Measurements from ENCODE around the gene RNASEH2B.
A peak's percentile ranks its signal among the peaks of the same experiment; 100 is the strongest.

RNASEH2B gene

DNA sequence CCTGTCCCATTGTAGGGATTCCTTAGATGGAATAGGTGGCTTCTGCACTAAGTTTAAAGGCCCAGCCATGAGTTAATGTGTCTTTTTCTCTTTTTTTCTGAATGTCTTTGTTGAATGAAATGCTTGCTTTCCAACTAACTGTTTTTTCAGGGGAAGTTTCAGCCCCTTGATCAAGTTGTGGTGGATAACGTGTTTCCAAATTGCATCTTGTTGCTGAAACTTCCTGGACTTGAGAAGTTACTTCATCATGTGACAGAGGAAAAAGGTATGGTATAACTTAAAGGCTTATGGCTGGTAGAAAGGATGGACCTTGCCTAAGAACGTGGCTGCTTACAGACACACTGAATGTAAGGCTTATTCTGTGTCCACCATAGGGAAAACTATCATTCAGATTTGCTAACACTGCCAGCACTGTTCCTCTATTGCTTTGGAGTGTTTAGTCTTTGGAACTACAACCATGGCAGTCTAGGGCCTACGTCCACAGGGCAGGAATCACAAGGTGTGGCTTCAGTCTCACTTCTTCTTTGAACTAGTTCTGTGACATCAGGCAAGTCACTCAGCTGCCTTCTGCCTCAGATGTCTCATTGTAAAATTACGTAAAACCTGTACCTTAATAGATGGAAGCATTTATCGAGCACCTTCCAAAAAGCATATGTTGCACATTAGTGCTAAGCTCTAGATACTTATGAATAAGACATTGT lies 25.3 kb downstream of the RNASEH2B start:
- no peak overlapping the region for H3K4me3 ChIP-seq (ENCODE audit: low read depth, low read length)

DNA sequence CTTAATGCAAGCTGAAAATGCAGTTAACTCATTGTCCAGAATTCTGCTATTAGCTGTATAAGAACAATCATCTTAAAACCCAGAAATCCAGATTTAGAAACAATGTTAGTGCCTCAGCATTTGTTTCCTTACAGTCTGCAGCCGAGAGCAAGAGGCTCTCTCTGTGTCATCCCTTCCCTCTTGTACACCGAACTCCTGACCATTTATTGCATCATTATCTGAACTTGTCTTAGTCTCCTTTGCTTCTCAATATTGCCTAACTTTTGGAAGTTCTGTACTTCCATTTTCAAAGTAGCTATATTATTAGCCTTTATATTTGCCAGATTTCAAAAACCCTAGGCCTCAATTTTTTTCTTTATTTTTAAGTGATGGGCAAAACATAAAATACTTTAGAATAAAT lies 27.1 kb downstream of the RNASEH2B start:
- no peak overlapping the region for H3K4me3 ChIP-seq (ENCODE audit: low read depth, low read length)

DNA sequence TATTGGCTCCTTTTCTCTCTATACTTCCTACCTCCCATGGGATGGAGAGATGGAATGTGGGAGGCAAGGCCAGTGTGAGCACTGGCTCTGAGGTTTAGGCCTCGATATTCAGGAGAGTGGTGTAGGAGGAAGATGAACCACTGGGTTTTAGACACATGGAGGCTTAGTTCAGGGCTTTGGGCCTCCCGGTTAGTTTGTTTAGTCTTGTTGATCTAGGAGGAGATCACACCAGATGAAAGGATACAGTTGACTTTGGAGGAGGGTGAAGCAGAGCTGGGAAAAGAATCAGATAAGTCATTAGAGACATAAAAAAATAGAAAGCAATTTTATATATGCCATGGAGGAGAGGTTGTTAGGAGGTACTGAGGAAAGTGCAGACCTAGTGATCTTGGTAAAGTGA lies 30.9 kb downstream of the RNASEH2B start:
- no peak overlapping the region for H3K4me3 ChIP-seq (ENCODE audit: low read depth, low read length)

DNA sequence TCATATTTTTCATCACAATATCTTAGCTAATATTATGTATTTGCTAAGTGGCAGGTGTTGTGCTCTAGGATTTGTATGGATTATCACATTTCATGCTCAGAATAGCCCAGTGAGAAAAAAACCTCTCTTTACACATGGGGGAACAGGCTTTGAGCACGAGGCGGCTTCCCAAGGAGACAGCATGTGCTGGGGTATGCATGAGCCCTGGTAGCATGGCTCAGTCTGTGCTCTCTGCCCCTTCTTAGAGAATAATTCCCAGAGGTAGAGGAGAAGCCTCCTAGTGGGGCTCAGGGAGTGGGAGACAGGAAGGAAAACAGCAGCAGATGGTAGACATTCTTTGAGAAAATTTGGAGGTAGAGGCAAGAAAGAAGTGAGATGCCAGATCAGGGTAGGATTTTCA lies 31.6 kb downstream of the RNASEH2B start:
- no peak overlapping the region for H3K4me3 ChIP-seq (ENCODE audit: low read depth, low read length)

DNA sequence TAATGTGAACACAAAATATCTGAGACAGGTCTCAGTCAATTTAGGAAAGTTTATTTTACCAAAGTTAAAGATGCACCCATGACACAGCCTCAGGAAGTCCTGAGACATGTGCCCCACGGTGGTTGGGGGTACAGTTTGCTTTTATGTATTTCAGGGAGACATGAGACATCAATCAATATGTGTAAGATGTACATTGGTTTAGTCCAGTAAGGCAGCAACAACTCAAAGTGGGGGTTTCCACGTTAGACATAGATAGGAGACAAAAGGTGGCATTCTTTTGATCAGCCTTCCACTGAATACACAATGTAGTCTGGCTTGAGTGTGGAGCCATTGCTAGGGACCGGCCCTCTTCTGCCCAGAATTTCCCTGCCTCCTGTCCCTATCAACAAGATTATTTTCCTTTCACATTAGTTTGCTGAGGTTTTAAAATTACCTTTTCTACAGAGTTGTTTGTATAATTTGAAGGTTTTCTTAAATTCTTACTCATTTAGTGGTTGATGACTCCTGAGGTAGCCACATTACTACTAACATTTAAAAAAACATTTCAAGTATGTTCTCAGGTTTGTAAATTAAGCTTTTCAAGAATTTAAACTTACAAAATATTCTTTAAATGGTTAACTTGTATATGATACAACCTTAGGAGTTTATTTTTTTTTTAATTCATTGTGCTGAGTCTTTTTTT lies 33.2 kb downstream of the RNASEH2B start:
- H3K4me3 ChIP-seq (ENCODE audit: low read depth, low read length), result no peak overlapping the region

DNA sequence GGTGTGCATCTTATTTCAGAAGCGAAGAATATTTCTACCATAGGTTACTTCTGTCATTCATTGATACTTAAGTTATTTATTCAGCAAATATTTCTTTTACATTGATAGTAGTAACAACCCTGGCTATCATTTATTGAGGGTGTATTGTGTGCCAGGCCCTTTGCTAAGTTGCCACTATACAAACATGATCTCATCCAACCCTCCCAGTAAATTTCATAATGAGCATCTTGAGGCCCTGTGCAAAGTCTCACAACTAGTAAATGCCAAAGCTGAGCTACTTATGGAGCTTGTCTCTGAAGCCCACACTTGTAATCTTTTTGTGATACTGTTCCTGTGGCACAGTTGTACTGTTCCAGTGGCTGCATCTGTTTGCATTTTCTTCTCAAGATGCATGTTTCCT lies 36.1 kb downstream of the RNASEH2B start:
- no peak overlapping the region for H3K4me3 ChIP-seq (ENCODE audit: low read depth, low read length)

DNA sequence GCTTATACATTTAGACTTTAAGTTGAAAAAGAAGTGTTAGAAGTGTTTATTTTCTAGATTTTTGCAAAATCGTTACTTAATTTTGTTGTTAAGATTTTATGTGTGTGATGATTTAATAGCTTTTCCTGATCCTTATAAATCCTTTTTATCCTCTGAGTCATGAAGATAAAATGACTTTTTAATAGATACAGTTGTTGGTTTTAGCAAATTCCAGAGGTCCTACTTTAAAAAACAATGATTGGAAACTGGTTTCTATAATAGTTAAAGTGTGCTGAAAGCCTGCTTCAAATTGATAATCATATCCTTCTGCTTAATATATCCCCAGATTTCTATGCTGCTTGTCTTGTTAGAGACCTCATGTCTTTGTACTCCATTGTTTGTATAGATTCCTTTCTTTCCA lies 39.0 kb downstream of the RNASEH2B start:
- H3K4me3 ChIP-seq (ENCODE audit: low read depth, low read length), result no peak overlapping the region

DNA sequence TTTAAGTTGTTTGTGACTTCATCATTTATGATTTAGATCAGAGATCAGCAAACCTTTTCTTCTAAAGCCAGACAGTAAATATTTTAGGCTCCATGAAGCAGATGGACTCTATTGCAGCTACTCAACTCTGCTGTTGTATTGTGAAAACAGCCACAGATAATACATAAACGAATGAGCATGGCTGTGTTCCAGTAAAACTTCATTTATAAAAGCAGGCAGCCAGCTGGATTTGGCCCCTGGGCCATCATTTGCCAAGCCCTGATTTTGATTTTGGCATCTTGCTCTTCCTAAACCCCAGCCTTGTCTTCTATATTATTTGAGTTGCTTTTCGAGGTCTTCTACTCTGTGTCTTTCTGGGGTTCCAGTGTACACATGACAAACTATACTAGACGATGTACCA lies 41.3 kb downstream of the RNASEH2B start:
- no peak overlapping the region for H3K4me3 ChIP-seq (ENCODE audit: low read depth, low read length)

DNA sequence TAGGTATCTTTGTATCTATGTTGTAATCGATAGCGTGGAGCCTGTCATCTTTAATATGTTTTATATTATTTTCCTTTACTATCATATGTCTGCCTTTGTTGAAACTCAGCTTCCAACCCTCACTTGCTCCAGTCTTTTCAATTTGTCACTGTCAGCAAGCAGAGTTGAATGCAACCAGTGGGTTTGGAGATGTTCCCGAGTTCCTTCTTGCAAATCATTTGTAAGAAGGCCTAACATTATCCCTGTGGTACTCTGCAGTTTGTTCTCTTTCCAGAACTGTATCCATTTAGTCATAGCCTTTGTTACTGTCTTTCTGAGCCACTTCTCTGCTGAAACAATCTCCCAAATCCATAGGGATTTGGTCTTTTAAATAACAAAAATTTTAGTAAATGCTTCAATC lies 41.8 kb downstream of the RNASEH2B start:
- no peak overlapping the region for H3K4me3 ChIP-seq (ENCODE audit: low read depth, low read length)

DNA sequence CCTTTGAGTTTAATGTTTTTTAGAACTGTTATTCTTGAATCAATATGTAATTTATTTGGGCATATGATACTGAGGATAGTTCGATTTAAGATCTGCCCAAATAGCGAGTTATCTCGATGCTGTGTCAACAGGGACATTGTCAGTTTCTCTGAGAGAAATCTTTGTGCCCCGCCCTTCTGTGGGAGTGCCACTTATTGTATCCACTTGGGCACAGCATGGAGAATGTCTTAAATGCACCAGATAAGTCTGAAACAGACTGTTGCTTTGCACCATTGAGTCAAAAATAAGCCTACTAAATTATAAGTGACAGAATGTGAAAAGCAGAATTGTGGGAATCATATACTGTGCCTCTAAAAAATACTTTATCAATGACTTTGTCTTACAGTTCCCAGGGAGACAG lies 45.6 kb downstream of the RNASEH2B start:
- no peak overlapping the region for H3K4me3 ChIP-seq (ENCODE audit: low read depth, low read length)

DNA sequence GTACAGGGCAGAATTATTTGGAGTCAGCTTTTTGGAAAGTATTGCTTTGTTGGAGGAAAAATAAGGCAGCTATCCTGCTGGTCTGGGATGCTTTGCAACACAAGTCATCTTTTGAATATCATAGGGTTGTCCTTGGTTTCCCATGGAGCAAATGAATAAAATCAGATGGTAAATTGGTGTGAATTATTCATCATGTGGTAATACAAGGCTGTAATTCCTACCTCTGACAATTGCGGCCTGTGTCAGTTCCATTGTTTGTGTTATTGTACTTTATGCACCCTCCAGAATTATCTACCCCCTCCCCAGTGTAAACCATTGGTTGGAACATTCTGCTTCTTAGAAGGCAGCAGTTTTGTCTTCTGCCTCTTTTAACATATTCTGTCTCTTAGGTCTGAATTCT lies 46.2 kb downstream of the RNASEH2B start:
- no peak overlapping the region for H3K4me3 ChIP-seq (ENCODE audit: low read depth, low read length)

DNA sequence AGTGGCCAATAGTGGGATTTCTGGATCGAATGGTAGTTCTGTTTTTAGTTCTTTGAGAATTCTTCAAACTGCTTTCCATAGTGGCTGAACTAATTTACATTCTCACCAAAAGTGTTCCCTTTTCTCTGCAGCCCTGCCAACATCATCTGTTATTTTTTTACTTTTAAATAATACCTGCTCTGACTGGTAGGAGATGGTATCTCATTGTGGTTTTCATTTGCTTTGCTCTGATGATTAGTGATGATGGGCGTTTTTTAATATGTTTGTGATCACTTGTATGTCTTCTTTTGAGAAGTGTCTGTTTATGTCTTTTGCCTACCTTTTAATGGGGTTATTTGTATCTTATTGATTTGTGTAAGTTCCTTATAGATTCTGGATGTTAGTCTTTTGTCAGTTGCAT lies 48.0 kb downstream of the RNASEH2B start:
- no peak overlapping the region for H3K4me3 ChIP-seq (ENCODE audit: low read depth, low read length)

DNA sequence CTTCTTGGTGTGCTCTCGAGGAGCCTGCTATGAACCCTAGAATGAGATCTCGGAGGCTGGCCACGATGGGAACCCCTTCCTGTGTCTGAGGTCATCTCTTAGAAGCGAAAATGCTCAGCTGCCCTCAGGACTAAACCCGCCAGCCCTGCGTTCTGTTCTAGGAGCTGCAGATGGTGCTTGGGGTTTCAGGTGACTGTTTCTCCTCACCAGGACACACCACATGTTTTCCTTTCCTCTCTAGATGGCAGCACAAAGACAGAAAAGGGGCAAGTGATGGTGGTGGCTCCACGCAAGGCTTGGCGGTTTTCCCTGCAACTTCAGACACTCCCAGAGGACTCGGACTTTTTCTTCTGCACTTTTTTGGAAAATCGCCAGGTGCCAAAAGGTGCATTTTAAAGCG lies 60.1 kb downstream of the RNASEH2B start:
- H3K4me3 ChIP-seq (ENCODE audit: low read depth, low read length), result no peak overlapping the region

DNA sequence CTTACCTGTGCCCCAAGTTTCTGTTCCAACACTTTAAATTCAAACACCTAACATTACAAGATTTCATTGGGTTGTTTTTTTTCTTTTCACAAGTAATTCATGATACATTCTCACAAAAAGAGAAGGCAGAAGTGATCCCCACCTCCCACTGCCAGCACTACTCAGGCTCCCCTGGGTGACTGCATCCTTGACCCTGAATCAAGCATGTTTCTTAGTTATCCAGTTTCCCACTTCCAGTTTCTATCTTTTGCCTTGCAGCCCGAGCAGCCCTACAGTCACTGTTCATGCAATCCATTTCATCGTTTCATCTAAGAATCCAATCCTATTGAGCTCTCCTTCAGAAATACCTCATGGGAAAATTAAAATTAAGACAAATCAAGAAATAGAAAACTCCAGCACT lies 61.4 kb downstream of the RNASEH2B start:
- no peak overlapping the region for H3K4me3 ChIP-seq (ENCODE audit: low read depth, low read length)

DNA sequence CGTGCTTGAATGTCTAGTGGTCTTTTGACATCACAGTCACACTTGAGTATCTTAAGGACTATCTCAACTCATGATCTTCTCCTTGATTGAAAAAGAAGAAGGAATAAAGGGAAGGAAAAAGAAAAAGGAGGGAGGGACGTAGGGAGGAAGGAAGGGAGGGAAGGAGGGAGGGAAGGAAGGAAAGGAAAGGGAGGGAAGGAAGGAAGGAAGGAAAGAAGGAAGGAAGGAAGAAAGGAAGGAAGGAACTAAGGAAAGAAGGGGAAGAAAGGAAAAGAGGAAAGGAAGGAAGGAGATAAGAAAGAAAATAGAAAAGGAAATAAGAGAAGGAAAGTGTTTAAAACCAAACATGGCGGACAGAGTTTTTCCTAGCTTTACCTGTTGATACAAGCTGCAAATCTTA lies 64.7 kb downstream of the RNASEH2B start:
- no peak overlapping the region for H3K4me3 ChIP-seq (ENCODE audit: low read depth, low read length)

DNA sequence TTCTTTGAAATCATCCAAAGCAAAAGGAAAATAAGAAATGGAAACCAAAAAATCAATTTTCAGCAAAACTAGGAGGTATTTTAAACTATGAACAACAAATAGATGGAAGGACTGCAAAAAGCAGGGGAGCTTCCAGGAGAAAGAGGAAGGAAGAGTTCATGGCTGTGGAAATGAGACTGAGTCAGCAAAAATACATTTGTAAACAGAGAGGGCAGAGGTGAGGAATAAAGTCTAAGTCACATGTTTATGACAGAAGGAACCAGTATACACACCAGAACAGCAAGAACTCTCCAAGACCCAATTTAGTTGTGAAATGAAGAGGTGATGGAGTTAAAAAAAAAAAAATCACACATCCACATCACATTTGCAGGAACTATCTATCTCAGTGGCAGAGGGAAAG lies 69.6 kb downstream of the RNASEH2B start:
- H3K4me3 ChIP-seq (ENCODE audit: low read depth, low read length), result no peak overlapping the region

DNA sequence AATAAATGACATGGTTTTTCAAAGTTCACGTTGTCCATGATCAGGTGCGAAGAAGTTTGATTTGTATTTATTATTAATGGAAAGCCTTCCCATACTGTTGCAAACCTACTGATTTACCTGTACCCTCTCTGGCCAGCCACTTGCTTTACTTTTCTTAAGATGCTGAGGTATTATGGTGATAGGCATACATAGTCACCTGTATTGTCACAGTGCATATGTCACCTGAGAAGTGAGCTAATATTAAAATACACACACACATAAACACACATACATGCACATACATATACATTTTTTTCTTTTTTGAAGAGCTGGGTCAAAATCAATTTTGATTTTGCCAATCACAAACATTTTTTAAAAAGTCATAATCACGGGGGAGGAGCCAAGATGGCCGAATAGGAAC lies 72.1 kb downstream of the RNASEH2B start:
- H3K4me3 ChIP-seq (ENCODE audit: low read depth, low read length), result peak overlapping the region; percentile 25

DNA sequence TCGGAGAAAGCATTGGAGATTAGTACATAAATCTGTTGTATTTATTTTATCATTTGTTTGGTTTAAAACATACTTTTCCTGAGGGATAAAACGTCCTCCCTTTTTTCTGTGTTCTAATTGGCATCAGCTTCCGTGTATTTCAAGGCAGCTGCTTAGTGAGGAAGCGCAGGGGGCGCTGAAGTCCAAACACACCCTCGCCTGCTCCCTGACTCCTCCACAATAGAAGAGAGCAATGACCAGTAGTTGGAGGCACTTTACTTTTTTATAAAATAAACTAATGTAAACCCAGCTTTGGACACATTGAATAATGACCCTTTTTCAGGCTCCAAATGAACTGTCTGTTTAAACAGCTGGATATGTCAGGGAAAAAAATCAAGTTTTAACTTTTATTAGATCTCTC lies 79.9 kb downstream of the RNASEH2B start:
- H3K4me3 ChIP-seq (ENCODE audit: low read depth, low read length), result no peak overlapping the region

DNA sequence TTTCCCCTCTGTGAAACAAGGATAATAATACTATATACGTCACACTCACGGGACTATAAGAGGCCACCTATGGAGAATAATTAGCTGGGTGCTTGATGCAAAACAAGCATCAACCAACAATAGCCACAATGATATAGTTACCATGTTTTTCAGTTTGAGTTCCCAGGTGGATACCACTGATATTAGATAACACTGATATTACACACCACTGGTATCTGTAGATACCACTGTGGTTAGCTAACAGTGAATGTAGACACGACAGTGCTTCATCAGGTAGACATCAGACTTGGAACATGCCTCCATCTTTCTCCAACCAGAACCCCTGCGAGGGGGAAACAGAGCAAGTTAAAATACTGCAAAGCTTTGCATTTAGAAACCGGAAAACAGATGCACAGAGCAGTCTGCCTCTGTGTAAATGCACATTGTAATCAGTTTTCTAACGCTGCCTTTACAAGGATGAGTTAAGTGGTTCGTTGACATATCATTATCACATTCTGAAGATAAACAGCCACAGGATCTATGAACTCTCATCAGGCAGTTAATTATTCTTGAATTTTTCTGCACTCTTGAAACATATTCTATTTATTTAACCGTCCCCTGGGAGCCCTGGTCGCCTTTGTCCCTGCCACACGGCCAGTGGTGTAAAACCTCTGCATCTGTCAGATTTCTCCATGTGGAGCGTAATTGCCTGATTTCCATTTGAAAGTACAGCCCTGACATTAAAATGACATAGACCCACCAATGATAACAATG lies 80.7 kb downstream of the RNASEH2B start:
- H3K4me3 ChIP-seq (ENCODE audit: low read depth, low read length), result no peak overlapping the region

DNA sequence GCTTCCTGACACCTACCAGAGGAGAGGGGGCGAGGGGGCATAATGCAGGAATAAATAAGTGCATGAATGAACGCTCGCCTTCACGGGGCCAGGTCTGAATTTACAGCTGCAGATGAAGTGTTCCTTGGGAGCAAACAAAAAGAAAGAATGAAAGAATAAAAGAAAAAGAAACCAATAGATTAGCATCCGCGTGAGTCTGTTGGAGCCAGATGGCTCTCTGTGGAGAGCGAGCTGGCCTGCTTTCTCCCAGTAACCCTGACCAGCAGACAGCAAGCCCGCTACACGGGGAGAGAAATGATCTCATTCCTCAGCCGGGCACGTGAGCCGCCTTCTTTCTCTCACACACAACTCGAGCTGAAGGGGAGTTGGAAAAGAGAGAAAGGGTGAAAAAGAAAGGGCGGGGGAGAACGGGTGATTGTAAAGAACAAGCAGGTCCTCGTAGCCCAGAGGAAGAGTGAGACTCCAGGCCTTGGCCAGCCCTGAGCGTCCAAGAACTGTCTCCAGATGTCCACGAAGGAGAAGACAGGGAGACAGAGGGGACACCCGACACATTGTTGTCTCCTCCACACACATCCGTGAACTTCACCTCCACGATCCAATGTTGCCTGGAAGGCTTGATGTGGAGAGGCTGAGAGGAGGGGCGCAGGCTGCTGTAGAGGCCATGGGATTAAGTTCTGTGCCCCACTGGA lies 81.4 kb downstream of the RNASEH2B start:
- H3K4me3 ChIP-seq (ENCODE audit: low read depth, low read length), result no peak overlapping the region

Data from iPS-11a (cell line).